H1 (cell line): ENCODE results near the gene MATR3. TPM values are rescaled to one million over a fixed set of nuclear protein-coding genes. Genes with fewer than 3 reads are reported as not detected.
A peak's percentile ranks its signal among the peaks of the same experiment; 100 is the strongest.

Source experiments
- GABPA ChIP-seq: IDR thresholded peaks from 2 replicates; pipeline ENCODE4 v1.6.1; 2011; ENCODE audit warnings: mild to moderate bottlenecking, low read length, moderate library complexity, borderline replicate concordance; ENCODE audit not compliant: insufficient read depth
- HDAC2 ChIP-seq, 2 experiments: fragments of 300-600 bp in 1 of 2; sonication (generic) in 1 of 2; IDR thresholded peaks; 2 replicates each; pipeline ENCODE4 v1.6.1; 2011 to 2012; ENCODE audit warnings: low read depth in 2 of 2, low read length in 2 of 2, mild to moderate bottlenecking in 2 of 2, moderate library complexity in 2 of 2, borderline replicate concordance in 1 of 2, inconsistent platforms in 1 of 2
- JUN ChIP-seq: IDR thresholded peaks from 2 replicates; pipeline ENCODE4 v1.6.1; 2011; ENCODE audit warnings: low read depth, mild to moderate bottlenecking, improper control_type of control experiment, low read length
- KDM4A ChIP-seq: IDR thresholded peaks from one replicate; pipeline ENCODE4 v1.7.1; 2012; ENCODE audit warnings: low read depth, mild to moderate bottlenecking, moderate library complexity, low read length, inconsistent platforms; ENCODE audit not compliant: severe bottlenecking
- MAFK ChIP-seq: IDR thresholded peaks from 2 replicates; pipeline ENCODE4 v1.6.1; 2012; ENCODE audit warnings: low read depth, mild to moderate bottlenecking, improper control_type of control experiment, low read length
- POLR2A ChIP-seq, 2 experiments: IDR thresholded peaks; 1 replicate in 1 of 2; 2 replicates in 1 of 2; pipeline ENCODE4 v1.6.1; 2011; ENCODE audit warnings: low read depth in 2 of 2, low read length in 2 of 2, mild to moderate bottlenecking in 2 of 2; ENCODE audit errors: control extremely low read depth in 1 of 2
- RFX5 ChIP-seq: IDR thresholded peaks from 2 replicates; pipeline ENCODE4 v1.6.1; 2011; ENCODE audit warnings: low read depth, low read length, improper control_type of control experiment, borderline replicate concordance
- SAP30 ChIP-seq: fragments of 300-600 bp; sonication (generic); IDR thresholded peaks from 2 replicates; pipeline ENCODE4 v1.7.1; 2012; ENCODE audit warnings: low read length, moderate library complexity, mild to moderate bottlenecking, inconsistent platforms; ENCODE audit not compliant: insufficient read depth, insufficient replicate concordance
- SIN3A ChIP-seq, 2 experiments: IDR thresholded peaks in 1 of 2; conservative IDR thresholded peaks in 1 of 2; 2 replicates each; pipeline ENCODE4 v1.6.1; 2011 to 2012; ENCODE audit warnings: low read length in 2 of 2, improper control_type of control experiment in 1 of 2, low read depth in 1 of 2, mild to moderate bottlenecking in 1 of 2
- SP4 ChIP-seq: IDR thresholded peaks from 2 replicates; pipeline ENCODE4 v1.6.1; 2012; ENCODE audit warnings: low read length, inconsistent platforms
- TEAD4 ChIP-seq: IDR thresholded peaks from 2 replicates; pipeline ENCODE4 v1.6.1; 2012; ENCODE audit warnings: low read depth, low read length, inconsistent platforms, mixed read lengths
- YY1 ChIP-seq: IDR thresholded peaks from 2 replicates; pipeline ENCODE4 v1.6.1; 2011; ENCODE audit warnings: low read depth, mild to moderate bottlenecking, low read length
- polyA plus RNA-seq, 7 experiments: library from polyadenylated mRNA; depleted of rRNA in 3 of 7; stranded (reverse) in 5 of 7; unstranded in 2 of 7; fragments of >200 nt in 5 of 7; fragments of 200-250 nt in 2 of 7; gene quantifications; 1 replicate in 5 of 7; 2 replicates in 1 of 7; 4 replicates in 1 of 7; pipeline versions ENCODE4 v1.2.1 to v1.2.3, GENCODE V29; 2011 to 2013; ENCODE audit warnings: missing spikeins in 2 of 7, mixed read lengths in 2 of 7
- total RNA-seq: library from RNA; stranded (reverse); fragmentation: NEBNext Ultra II Directional; extraction: Animal tissue kit (Norgen Biotek cat#: 25700); gene quantifications from 2 replicates; pipeline ENCODE4 v1.2.1, GENCODE V29; 2021
- TF ChIP-seq, protein P1 (sequence below): IDR thresholded peaks from 2 replicates; pipeline ENCODE4 v1.6.1; 2011; ENCODE audit warnings: low read depth, mild to moderate bottlenecking, low read length; ENCODE audit not compliant: insufficient read depth

MATR3 gene
- total and polyA plus RNA-seq, 2 of the 8 experiments (the other 6 are each of a cell fraction or from before 2014, with no cell fraction given) = 116 to 389 TPM

DNA sequence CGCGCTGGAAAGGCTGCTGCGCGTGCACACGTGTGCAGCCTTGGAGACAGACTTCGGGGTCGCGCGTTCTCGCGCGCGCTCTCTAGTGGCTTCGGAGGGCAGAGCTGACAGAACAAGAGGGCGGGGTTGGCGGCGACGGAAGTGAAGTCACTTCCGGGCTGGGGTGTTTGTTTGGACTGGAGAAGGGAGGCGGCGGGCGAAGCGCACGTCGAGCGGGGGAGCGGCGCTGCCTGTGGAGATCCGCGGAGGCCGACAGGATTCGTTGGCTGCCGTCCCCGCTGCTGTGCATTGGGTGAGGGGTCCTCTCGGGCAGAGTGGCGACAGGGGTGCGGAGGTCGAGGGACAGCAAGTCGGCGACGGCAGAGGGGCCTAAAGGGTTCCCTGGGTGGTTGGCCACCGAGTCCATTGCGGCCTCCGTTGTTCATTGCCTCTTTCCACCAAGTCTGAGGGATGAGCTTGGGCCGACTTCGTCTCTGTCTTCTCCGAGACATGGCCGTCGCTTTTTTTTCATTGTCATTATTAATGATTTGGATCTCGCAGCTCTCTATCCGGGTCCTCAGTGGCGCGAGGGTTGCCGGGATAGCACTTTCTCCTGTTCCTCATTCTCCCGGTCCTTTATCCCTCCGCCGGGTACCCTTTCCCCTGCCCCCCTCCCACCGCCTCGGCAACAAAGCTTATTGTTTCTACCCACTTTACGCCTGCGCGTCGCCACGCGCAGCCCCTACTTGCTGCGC lies 48.3 kb downstream of the MATR3 start, which contains the start of gene PAIP2 (continued):
- peak; percentile 39 to 78; a peak in 2 of 4 replicates for TF ChIP-seq SIN3A (conservative IDR thresholded peaks at IDR 0.05 in 1 of 2, IDR thresholded peaks at IDR 0.05 in 1 of 2; ENCODE audit: low read depth in 1 of 2, low read length in 2 of 2)
- 0 out of 2 replicates have a peak, but pooled peaks have one; percentile 63 for TF ChIP-seq SP4
- TF ChIP-seq, protein P1, sequence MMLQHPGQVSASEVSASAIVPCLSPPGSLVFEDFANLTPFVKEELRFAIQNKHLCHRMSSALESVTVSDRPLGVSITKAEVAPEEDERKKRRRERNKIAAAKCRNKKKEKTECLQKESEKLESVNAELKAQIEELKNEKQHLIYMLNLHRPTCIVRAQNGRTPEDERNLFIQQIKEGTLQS = no peak
- TF ChIP-seq RFX5 = peak; percentile 47; the same call in 1 of the 2 replicates
- TF ChIP-seq SAP30 = no peak
- no peak for TF ChIP-seq MAFK
- peak; percentile 95 to 96 for TF ChIP-seq POLR2A (IDR thresholded peaks at IDR 0.05; ENCODE audit: control extremely low read depth in 1 of 2, low read depth in 2 of 2, low read length in 2 of 2)
- TF ChIP-seq JUN = no peak
- peak; percentile 59 for TF ChIP-seq KDM4A
- TF ChIP-seq TEAD4 = no peak; the same call in 1 of the 2 replicates
- TF ChIP-seq HDAC2 (IDR thresholded peaks at IDR 0.05; ENCODE audit: borderline replicate concordance in 1 of 2, low read depth in 2 of 2, low read length in 2 of 2) = 0 out of 4 replicates have a peak, but pooled peaks of 1 of the 2 experiments have one; percentile 78
- peak; percentile 84; the same call in 1 of the 2 replicates for TF ChIP-seq GABPA
- peak; percentile 56 for TF ChIP-seq YY1
